IPS-18c (cell line): ENCODE results near the gene POPDC2.
"Not testable (repeated sequence)": the region's sequence is repeated elsewhere in the genome, so short reads cannot be mapped to it uniquely, and the experiment has no call there.

Source experiments
- H3K4me3 ChIP-seq: 2 replicates; pipeline ENCODE4 v1.7.0; 2013; ENCODE audit warnings: low read depth, mild to moderate bottlenecking, low read length, moderate library complexity; ENCODE audit not compliant: insufficient read depth
- H3K9me3 ChIP-seq: one replicate; pipeline ENCODE4 v1.6.1; 2013; ENCODE audit warnings: mild to moderate bottlenecking, low read length, moderate library complexity; ENCODE audit not compliant: control insufficient read depth, insufficient read depth

Gene POPDC2

GRCh38 chr3:119601154-119601553 is 59.2 kb downstream of the POPDC2 start:
- no peak overlapping the region for H3K4me3 ChIP-seq
- no peaks in the 10 kb centered on the region for H3K9me3 ChIP-seq

GRCh38 chr3:119600732-119601131 is 59.7 kb downstream of the POPDC2 start:
- Histone ChIP-seq H3K9me3 (no peaks in the 10 kb centered on the region), H3K4me3 (no peak overlapping the region)

- no peaks in the 10 kb centered on the region for H3K9me3 ChIP-seq
- no peak overlapping the region for H3K4me3 ChIP-seq
These were observed 60.7 kb downstream of the POPDC2 start for GRCh38 chr3:119599558-119600174.

- no peak overlapping the region for H3K4me3 ChIP-seq
- no peaks in the 10 kb centered on the region for H3K9me3 ChIP-seq
These were observed 61.8 kb downstream of the POPDC2 start for GRCh38 chr3:119598410-119599098.

- no peak within 1 kb of the TSS for H3K4me3 ChIP-seq
- no peaks in the 10 kb centered on the region for H3K9me3 ChIP-seq
These were observed 62.7 kb downstream of the POPDC2 start, which contains the start of gene PLA1A for GRCh38 chr3:119597548-119598288. Gene PLA1A, plus strand, starts transcription at chr3:119597885. Its CDS starts 29 bp downstream, at chr3:119597914.

GRCh38 chr3:119596398-119596797 is 64.0 kb downstream of the POPDC2 start:
- no peaks in the 10 kb centered on the region for H3K9me3 ChIP-seq

GRCh38 chr3:119595639-119596334 is 64.6 kb downstream of the POPDC2 start:
- Histone ChIP-seq H3K9me3 (peaks cover 1% of the 10 kb centered on the region), H3K4me3 (no peak overlapping the region)

More at GRCh38 chr3:119596398-119596797, 64.0 kb downstream of the POPDC2 start:
- H3K4me3 ChIP-seq, result no peak overlapping the region

GRCh38 chr3:119594929-119595328 is 65.5 kb downstream of the POPDC2 start:
- H3K9me3 ChIP-seq, H3K4me3 ChIP-seq: not testable (repeated sequence)

GRCh38 chr3:119594066-119594465 is 66.3 kb downstream of the POPDC2 start:
- Histone ChIP-seq H3K4me3 (no peak overlapping the region), H3K9me3 (peaks cover 5% of the 10 kb centered on the region)

- Histone ChIP-seq H3K9me3 (peaks cover 5% of the 10 kb centered on the region), H3K4me3 (no peak overlapping the region)
These were observed 67.5 kb downstream of the POPDC2 start for GRCh38 chr3:119592861-119593260.
